GM12873 (cell line): Measurements from ENCODE around the gene DNAJC16.

Source experiments
- CTCF ChIP-seq: IDR thresholded peaks from 2 replicates; pipeline ENCODE4 v1.5.1; 2012; ENCODE audit warnings: low read depth, mild to moderate bottlenecking, moderate library complexity, low read length, control low read depth; ENCODE audit not compliant: insufficient read depth; ENCODE audit errors: missing control alignments

DNAJC16 gene

GRCh38 chr1:15610167-15610566, 83.5 kb downstream of the DNAJC16 start:
- TF ChIP-seq CTCF = no peak

- TF ChIP-seq CTCF = no peak
These were observed 89.9 kb downstream of the DNAJC16 start for GRCh38 chr1:15616373-15617172.

GRCh38 chr1:15617173-15618076, 90.8 kb downstream of the DNAJC16 start, which contains the start of gene DDI2:
TSS of gene DDI2 (plus strand) at chr1:15617458. CDS start at chr1:15617671, 213 bp downstream.
- TF ChIP-seq CTCF = no peak

- no peak for TF ChIP-seq CTCF
These were observed 91.5 kb downstream of the DNAJC16 start for GRCh38 chr1:15618077-15618654.

GRCh38 chr1:15618655-15619525, 92.2 kb downstream of the DNAJC16 start:
- no peak for TF ChIP-seq CTCF

GRCh38 chr1:15620155-15620545, 93.5 kb downstream of the DNAJC16 start:
- TF ChIP-seq CTCF = no peak
